Measurements from ENCODE around the gene RBM46.

Gene RBM46

DNA sequence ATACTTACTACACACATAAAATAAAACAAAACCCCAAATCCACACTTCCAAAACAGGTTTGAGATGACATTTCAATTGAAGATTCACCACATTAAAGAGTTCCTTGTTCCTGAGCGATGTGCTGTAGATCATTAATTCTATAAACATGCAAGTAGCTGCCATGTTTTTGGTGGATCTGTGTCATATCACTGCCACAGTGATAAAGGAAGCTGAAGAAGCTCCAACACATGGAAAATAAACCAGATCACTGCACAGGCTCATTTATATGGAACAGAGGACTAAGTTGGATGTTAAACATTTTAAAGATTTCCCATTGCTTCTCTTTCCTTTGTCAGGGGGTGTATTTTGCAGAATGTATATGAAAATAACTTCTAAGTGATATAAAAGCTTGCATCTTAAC is 2.8 kb upstream of the RBM46 start:
- H3K4me3 ChIP-seq (ENCODE audit: low read depth, low read length) = no peak overlapping the region
- no peak for DNase-seq (ENCODE audit: low read depth)
- TF ChIP-seq, protein P1, sequence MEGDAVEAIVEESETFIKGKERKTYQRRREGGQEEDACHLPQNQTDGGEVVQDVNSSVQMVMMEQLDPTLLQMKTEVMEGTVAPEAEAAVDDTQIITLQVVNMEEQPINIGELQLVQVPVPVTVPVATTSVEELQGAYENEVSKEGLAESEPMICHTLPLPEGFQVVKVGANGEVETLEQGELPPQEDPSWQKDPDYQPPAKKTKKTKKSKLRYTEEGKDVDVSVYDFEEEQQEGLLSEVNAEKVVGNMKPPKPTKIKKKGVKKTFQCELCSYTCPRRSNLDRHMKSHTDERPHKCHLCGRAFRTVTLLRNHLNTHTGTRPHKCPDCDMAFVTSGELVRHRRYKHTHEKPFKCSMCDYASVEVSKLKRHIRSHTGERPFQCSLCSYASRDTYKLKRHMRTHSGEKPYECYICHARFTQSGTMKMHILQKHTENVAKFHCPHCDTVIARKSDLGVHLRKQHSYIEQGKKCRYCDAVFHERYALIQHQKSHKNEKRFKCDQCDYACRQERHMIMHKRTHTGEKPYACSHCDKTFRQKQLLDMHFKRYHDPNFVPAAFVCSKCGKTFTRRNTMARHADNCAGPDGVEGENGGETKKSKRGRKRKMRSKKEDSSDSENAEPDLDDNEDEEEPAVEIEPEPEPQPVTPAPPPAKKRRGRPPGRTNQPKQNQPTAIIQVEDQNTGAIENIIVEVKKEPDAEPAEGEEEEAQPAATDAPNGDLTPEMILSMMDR (conservative IDR thresholded peaks at IDR 0.05; ENCODE audit: low read depth, low read length) = no peak

DNA sequence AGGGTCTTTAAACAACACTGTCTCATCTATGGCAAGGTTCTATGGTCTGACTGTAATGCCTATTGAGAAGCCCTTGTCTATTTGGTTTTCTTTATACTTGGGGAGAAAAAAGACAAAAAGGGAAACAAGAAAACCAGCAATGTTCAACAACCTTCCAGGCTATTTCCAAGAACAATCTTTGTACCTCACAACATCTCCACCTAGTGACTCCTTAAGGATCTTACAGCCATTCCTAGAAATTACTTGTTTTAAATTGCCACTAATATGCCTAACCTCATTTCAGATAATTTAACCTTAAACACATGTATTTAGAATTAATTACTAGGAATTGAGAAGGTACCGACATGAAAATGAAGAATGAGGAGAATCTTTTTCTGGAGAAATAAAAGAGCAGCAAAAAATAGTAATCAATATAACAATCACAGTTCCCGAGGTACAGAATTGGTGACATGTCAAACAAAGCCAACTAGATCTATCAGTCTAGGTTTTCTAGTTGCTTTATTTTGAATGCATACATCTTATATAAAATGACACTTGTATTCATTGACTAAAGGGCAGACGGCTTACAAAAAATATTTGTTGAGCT is 1.6 kb upstream of the RBM46 start:
- DNase-seq (ENCODE audit: low read depth) = peak; percentile 70
- TF ChIP-seq, protein P1 (conservative IDR thresholded peaks at IDR 0.05; ENCODE audit: low read depth, low read length) = peak; percentile 63
- no peak overlapping the region for H3K4me3 ChIP-seq (ENCODE audit: low read depth, low read length)

DNA sequence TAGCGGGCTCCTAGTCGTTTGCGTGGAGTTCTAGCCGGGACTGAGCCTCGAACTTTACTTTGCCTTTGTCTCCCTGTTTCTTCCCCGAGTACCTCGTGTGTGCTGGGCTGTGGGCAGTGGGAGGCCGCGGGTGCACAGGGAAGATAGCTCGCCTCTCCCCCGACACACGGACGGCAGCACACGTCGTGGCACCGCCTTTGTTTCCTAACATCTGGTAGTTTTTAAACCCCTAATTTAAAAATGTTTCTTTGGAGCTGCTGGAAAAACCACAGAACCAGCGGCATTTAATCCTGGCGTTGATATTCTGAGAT is 866 bp downstream of the RBM46 start:
- no peak overlapping the region for H3K4me3 ChIP-seq (ENCODE audit: low read depth, low read length)
- DNase-seq (ENCODE audit: low read depth) = no peak
- TF ChIP-seq, protein P1 (conservative IDR thresholded peaks at IDR 0.05; ENCODE audit: low read depth, low read length) = no peak

DNA sequence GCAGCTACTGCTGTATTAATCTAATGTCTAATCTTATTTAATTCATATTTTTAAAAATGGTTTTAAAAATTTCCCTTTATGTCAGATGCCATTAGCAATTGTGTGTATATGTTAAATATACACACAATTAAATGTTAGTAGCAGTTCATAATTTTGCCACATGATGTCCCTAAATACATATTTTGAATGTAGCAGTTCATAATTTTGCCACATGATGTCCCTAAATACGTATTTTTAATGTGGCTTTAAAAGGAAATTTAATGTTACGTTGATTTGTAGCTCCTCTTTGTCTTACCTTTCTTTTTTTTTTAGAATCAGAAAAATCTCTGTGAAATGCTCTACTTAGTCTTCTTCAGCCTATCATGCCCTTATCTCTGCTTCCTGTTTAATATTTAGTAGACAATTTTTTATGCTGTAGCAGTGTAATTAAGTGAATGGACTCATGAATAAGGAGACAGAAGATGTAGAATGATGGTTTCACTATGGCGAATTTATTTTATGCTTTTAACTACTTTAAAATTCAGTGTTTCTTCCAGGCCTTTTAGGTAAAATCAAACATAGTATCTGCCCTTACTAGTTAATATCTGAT is 26.1 kb downstream of the RBM46 start:
- peak; percentile 70 for DNase-seq (ENCODE audit: low read depth)
- peak overlapping the region; percentile 24 for H3K4me3 ChIP-seq (ENCODE audit: low read depth, low read length)

DNA sequence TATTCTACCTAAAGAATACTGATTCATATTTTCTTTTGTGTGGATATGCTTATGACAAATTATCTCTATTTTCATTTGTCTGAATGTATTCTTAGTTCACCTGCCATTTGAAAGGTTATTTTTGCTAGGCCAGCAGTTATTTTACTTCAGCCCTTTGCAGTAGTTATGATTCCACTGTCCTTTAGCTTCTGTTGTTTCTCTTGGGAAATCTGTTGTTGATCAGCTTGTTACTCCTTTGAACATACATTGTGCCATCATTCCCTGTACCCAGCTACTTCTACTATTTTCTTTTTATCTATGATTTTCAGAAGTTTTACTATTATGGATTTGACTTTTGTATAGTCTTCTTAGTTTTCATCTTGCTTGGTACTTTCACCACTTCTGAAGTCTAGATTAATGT is 37.2 kb downstream of the RBM46 start:
- TF ChIP-seq, protein P1 (conservative IDR thresholded peaks at IDR 0.05; ENCODE audit: low read depth, low read length) = no peak
- DNase-seq (ENCODE audit: low read depth) = no peak
- H3K4me3 ChIP-seq (ENCODE audit: low read depth, low read length) = no peak overlapping the region

More for the DNA sequence above, 26.1 kb downstream of the RBM46 start:
- TF ChIP-seq, protein P1 (conservative IDR thresholded peaks at IDR 0.05; ENCODE audit: low read depth, low read length) = peak; percentile 69

DNA sequence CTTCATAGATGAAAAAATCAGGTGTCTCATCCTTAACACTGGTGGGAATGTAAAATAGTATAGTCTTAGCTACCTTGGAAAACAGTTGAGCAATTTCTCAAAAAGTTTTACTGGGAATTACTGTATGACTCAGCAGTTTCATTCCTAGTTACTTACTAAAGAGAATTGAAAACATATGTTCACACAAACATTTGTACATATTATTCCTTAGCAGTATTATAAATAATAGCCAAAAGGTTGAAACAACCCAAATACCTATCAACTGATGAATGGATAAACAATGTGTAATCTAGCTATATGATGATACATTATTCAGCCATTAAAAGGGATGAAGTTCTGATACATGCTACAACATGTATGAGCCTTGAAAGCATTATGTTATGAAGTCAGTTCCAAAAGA is 41.7 kb downstream of the RBM46 start:
- no peak overlapping the region for H3K4me3 ChIP-seq (ENCODE audit: low read depth, low read length)
- peak; percentile 42 for DNase-seq (ENCODE audit: low read depth)
- TF ChIP-seq, protein P1 (conservative IDR thresholded peaks at IDR 0.05; ENCODE audit: low read depth, low read length) = no peak

DNA sequence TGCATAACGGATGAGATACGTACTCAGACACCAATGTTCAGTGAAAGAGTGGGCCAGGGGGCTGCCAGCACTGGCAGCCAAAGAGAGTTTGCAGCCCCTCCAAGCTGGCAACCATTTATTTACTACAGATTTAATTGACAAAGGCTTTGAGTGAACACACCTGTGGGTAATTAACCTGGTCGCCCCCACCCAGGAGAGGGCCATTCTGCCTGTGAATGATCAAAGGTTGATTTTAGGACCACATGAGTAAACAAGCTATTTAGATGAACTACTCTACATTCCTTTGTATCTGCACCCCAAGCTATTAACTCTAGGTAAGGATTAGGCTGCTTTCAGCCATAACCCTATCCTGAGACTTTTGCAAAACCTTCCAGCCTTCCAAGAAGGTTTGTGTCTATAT is 55.0 kb downstream of the RBM46 start:
- DNase-seq (ENCODE audit: low read depth) = no peak
- TF ChIP-seq, protein P1 (conservative IDR thresholded peaks at IDR 0.05; ENCODE audit: low read depth, low read length) = no peak
- no peak overlapping the region for H3K4me3 ChIP-seq (ENCODE audit: low read depth, low read length)

All from choroid plexus epithelial cell (primary cell).